Panc1 (cell line): ENCODE data around the gene NANS. TPM values are rescaled to one million over a fixed set of nuclear protein-coding genes. Genes with fewer than 3 reads are reported as not detected.

Experiments
- ATAC-seq: fragments of 200-7000 bp; cut with Tn5 transposase; 2 replicates; pipeline ENCODE4 v1.9.1; 2020; ENCODE audit warnings: mild to moderate bottlenecking, moderate library complexity
- BruUV-seq: library from RNA; stranded (reverse); fragments of 400-500 nt; replicated peaks from 2 replicates; lab custom pipeline; 2021; lab: Mats Ljungman, UMichigan
- CTCF ChIA-PET: fragments of 300-600 bp; sonication (Branson Sonifier 250); formaldehyde crosslinking; loops from one replicate; lab custom pipeline; 2022; ENCODE audit warnings: antibody characterized with exemption; lab: Charles Lee
- POLR2A ChIA-PET: fragments of 300-600 bp; sonication (Branson Sonifier 250); formaldehyde crosslinking; loops from one replicate; lab custom pipeline; 2022; ENCODE audit warnings: antibody characterized with exemption; lab: Charles Lee
- DNase-seq: peaks from one replicate; pipeline ENCODE4 v3.0.0-alpha.2; 2010; ENCODE audit warnings: low read depth, low spot score
- H3K27ac ChIP-seq: 2 replicates; pipeline ENCODE4 v1.5.1; 2011; ENCODE audit warnings: mild to moderate bottlenecking, low read length, inconsistent platforms
- H3K27me3 ChIP-seq: fragments of 200-500 bp; sonication (Bioruptor generic); 2 replicates; pipeline ENCODE4 v1.6.0; 2014; ENCODE audit warnings: low read length, inconsistent platforms; ENCODE audit not compliant: control insufficient read depth, insufficient read depth
- H3K36me3 ChIP-seq: fragments of 200-500 bp; sonication (Bioruptor generic); 2 replicates; pipeline ENCODE4 v1.5.1; 2014; ENCODE audit warnings: inconsistent platforms, mild to moderate bottlenecking, low read length, moderate library complexity; ENCODE audit not compliant: control insufficient read depth, insufficient read depth
- H3K4me1 ChIP-seq: 2 replicates; pipeline ENCODE4 v1.5.1; 2011; ENCODE audit warnings: inconsistent platforms, mild to moderate bottlenecking, low read length, moderate library complexity; ENCODE audit not compliant: control insufficient read depth, insufficient read depth
- H3K4me3 ChIP-seq, 2 experiments: 2 replicates each; pipeline ENCODE4 v1.5.1; 2011 to 2012; ENCODE audit warnings: low read depth in 2 of 2, low read length in 2 of 2, mild to moderate bottlenecking in 2 of 2, inconsistent platforms in 1 of 2, moderate library complexity in 1 of 2
- H3K9me3 ChIP-seq: fragments of 200-500 bp; sonication (Bioruptor generic); 2 replicates; pipeline ENCODE4 v1.5.1; 2014; ENCODE audit warnings: low read depth, mild to moderate bottlenecking, inconsistent platforms, low read length, moderate library complexity; ENCODE audit not compliant: control insufficient read depth, insufficient read depth
- CTCF ChIP-seq: fragments of 450-650 bp; IDR thresholded peaks from 2 replicates; pipeline ENCODE4 v1.5.1; 2017; ENCODE audit warnings: mild to moderate bottlenecking
- POLR2AphosphoS5 ChIP-seq: IDR thresholded peaks from 2 replicates; pipeline ENCODE4 v1.6.1; 2012; ENCODE audit warnings: mild to moderate bottlenecking, low read depth, low read length, moderate library complexity
- REST ChIP-seq, 2 experiments: IDR thresholded peaks; 2 replicates each; pipeline ENCODE4 v1.6.1; 2011 to 2012; ENCODE audit warnings: low read depth in 2 of 2, control low read depth in 1 of 2, low read length in 1 of 2, mild to moderate bottlenecking in 1 of 2, moderate library complexity in 1 of 2; ENCODE audit not compliant: insufficient read depth in 1 of 2
- SIN3A ChIP-seq: IDR thresholded peaks from 2 replicates; pipeline ENCODE4 v1.6.1; 2012; ENCODE audit warnings: low read depth, mild to moderate bottlenecking, low read length, moderate library complexity, borderline replicate concordance; ENCODE audit not compliant: insufficient read depth
- TCF7L2 ChIP-seq: IDR thresholded peaks from 2 replicates; pipeline ENCODE4 v1.6.1; 2011; ENCODE audit warnings: mild to moderate bottlenecking, low read depth, low read length, inconsistent platforms
- in situ Hi-C: cut with HindIII; loops from 2 replicates; pipeline ENCODE4 v1.10.0; 2016; ENCODE audit warnings: low sequenced_read_pairs, low pct_unique_long_range_greater_than_20kb
- intact Hi-C: fragments of 100-400 bp; cut with micrococcal nuclease; formaldehyde crosslinking; loops from one replicate; pipeline ENCODE4 v1.10.0; 2022; ENCODE audit not compliant: unreplicated experiment
- total RNA-seq: library from RNA; stranded (reverse); gene quantifications from one replicate; pipeline ENCODE4 v1.2.1, GENCODE V29; 2021; ENCODE audit not compliant: unreplicated experiment

NANS gene
- total RNA-seq, 1 experiment from 2014 or later, result 41.0 TPM

- Histone ChIP-seq H3K27me3 (no peaks in the 10 kb centered on the region), H3K4me3 (no peak overlapping the region), H3K4me1 (no peaks in the 10 kb centered on the region), H3K27ac (no peak overlapping the region), H3K36me3 (peaks cover 49% of the 10 kb centered on the region), H3K9me3 (no peaks in the 10 kb centered on the region)
- no peak for TF ChIP-seq CTCF
- TF ChIP-seq TCF7L2, result no peak
- no peak for TF ChIP-seq POLR2AphosphoS5
- TF ChIP-seq REST (IDR thresholded peaks at IDR 0.05; ENCODE audit: insufficient read depth in 1 of 2, low read depth in 2 of 2, low read length in 1 of 2), result no peak
- TF ChIP-seq SIN3A, result no peak
- ATAC-seq (no peak), DNase-seq (no peak)
- ChIA-PET CTCF (no interaction called here), POLR2A (no interaction called here)
- in situ Hi-C loops (no loop called here), intact Hi-C loops (no loop called here)
- no TSS peak for BruUV-seq
Measured at GRCh38 chr9:98008764-98009163, 47.8 kb upstream of the NANS start.

DNA sequence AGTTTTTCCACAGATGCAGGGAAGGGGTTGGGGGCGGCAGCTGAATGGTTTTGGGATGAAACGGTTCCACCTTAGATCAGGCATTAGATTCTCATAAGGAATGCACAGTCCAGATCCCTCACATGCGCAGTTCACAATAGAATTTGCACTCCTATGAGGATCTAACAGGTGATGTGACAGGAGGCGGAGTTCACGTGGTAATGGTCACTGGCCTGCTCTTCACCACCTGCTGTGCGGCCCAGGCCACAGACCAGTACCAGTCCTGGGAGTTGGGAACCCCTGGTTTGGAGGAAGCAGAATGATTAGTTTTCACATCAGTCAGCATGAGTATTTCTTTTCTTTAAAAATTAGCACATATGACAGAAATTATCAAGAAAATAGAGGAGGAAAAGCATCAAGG lies 47.1 kb upstream of the NANS start:
- ChIA-PET CTCF (no interaction called here), POLR2A (no interaction called here)
- Histone ChIP-seq H3K27me3 (no peaks in the 10 kb centered on the region), H3K4me3 (no peak overlapping the region), H3K36me3 (peaks cover 45% of the 10 kb centered on the region), H3K4me1 (no peaks in the 10 kb centered on the region), H3K9me3 (no peaks in the 10 kb centered on the region), H3K27ac (no peak overlapping the region)
- intact Hi-C loops (no loop called here), in situ Hi-C loops (no loop called here)
- no TSS peak for BruUV-seq
- DNase-seq (no peak), ATAC-seq (no peak)
- TF ChIP-seq REST (IDR thresholded peaks at IDR 0.05; ENCODE audit: insufficient read depth in 1 of 2, low read depth in 2 of 2, low read length in 1 of 2), result no peak
- TF ChIP-seq SIN3A, result no peak
- no peak for TF ChIP-seq CTCF
- TF ChIP-seq TCF7L2, result no peak
- TF ChIP-seq POLR2AphosphoS5, result no peak
